ENCODE results near the gene TRPV4. TPM values are rescaled to one million over a fixed set of nuclear protein-coding genes. Genes with fewer than 3 reads are reported as not detected.

Gene TRPV4
- total RNA-seq, 1 donor from 2014 or later, result 5.6 TPM

DNA sequence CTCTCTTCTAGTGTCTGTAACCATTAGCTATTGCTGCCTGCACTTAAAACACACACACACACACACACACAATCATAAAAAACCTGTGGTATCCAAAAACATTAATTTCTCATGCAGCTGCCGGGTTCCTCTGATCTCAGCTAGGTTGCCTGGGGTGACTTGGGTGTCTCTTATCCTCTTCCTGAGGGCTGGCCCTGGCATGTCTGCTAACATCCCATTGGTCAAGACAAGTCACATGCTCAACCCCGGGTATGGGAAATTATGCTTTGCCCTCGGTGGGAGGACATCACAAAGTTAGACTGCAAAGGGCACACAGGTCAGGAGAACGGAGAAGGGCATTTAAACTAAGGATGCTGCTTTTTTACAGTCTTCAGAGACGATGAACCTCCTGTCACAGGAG is 55.7 kb downstream of the TRPV4 start:
- H3K4me3 ChIP-seq, result no peak overlapping the region
- no peak for DNase-seq (ENCODE audit: extremely low spot score in 2 of 2)
- H3K9me3 ChIP-seq, result no peaks in the 10 kb centered on the region
- H3K27me3 ChIP-seq, result no peaks in the 10 kb centered on the region
- TF ChIP-seq POLR2A (IDR thresholded peaks at IDR 0.05) (no peak), POLR2AphosphoS5 (IDR thresholded peaks at IDR 0.05; ENCODE audit: insufficient read depth in 1 of 2, low read depth in 1 of 2) (no peak)
- TF ChIP-seq, protein P1, sequence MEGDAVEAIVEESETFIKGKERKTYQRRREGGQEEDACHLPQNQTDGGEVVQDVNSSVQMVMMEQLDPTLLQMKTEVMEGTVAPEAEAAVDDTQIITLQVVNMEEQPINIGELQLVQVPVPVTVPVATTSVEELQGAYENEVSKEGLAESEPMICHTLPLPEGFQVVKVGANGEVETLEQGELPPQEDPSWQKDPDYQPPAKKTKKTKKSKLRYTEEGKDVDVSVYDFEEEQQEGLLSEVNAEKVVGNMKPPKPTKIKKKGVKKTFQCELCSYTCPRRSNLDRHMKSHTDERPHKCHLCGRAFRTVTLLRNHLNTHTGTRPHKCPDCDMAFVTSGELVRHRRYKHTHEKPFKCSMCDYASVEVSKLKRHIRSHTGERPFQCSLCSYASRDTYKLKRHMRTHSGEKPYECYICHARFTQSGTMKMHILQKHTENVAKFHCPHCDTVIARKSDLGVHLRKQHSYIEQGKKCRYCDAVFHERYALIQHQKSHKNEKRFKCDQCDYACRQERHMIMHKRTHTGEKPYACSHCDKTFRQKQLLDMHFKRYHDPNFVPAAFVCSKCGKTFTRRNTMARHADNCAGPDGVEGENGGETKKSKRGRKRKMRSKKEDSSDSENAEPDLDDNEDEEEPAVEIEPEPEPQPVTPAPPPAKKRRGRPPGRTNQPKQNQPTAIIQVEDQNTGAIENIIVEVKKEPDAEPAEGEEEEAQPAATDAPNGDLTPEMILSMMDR (IDR thresholded peaks at IDR 0.05), result no peak
- intact Hi-C loops (cut with DNase I), result loop anchor here (5.0 to 10.0 kb wide), 2 partner anchors 180 to 253 kb away; no protein-coding TSS in a partner anchor
- no peaks in the 10 kb centered on the region for H3K4me1 ChIP-seq
- H3K27ac ChIP-seq, result no peak overlapping the region
- H3K36me3 ChIP-seq, result no peaks in the 10 kb centered on the region

DNA sequence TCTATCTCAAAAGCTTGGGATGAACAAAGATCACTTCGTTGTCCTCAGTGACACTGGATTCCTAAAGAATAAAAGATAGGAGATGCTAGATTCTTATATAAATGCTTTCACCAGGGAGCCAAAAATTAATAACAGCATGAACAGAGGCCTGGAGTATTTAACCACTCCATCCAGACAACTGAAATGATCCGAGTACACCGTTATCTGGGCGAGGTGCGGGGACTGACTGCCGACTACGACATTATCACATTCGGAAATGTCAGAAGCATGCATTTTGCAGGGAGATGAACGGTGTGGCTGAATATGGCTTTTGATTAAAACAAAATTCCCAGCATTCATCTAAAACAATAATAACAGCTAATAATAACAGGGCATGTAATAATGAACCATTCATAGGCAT is 56.6 kb downstream of the TRPV4 start:
- Histone ChIP-seq H3K27ac (no peak overlapping the region), H3K27me3 (no peaks in the 10 kb centered on the region), H3K4me3 (no peak overlapping the region), H3K9me3 (no peaks in the 10 kb centered on the region), H3K36me3 (no peaks in the 10 kb centered on the region), H3K4me1 (no peaks in the 10 kb centered on the region)
- intact Hi-C loops (cut with DNase I), result loop anchor here (5.0 to 10.0 kb wide), 2 partner anchors 179 to 252 kb away; no protein-coding TSS in a partner anchor
- no peak for DNase-seq (ENCODE audit: extremely low spot score in 2 of 2)
- TF ChIP-seq, protein P1 (IDR thresholded peaks at IDR 0.05), result no peak
- TF ChIP-seq POLR2AphosphoS5 (IDR thresholded peaks at IDR 0.05; ENCODE audit: insufficient read depth in 1 of 2, low read depth in 1 of 2), result no peak
- no peak for TF ChIP-seq POLR2A (IDR thresholded peaks at IDR 0.05)

DNA sequence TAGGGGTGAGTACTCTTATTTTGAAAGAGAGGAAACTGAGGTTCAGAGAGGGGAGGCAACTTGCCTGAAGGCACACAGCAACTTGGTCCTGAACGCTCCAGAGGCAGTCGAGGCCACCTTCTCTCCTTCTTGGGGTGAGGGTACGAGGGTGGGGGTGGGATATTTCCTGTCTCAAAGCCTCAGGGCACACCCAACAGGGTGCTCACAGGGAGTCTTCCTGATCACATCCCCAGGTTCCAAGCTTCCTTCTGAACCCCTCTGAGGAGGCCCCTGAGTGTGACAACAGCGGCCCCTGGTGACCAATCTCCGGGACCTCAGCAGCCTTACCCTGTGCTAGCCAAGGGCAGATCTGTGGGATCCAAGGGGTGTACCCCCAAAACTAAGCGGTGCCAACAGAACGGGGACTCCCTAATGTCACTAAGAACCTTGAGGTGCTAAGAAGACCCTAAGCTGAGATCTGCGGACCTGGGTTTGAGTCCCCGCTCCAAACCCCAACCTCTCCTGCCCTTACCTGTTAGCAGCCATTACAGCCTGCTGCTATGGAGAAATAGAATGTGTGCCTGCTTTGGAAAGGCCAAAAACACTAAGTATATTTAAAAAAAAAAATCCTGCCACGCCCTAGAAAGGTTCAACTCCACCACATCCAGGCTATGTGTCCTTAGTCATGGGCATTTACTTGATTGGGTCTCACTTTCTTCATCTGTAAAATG is 57.9 kb downstream of the TRPV4 start:
- H3K27me3 ChIP-seq, result no peaks in the 10 kb centered on the region
- DNase-seq (ENCODE audit: extremely low spot score in 2 of 2), result no peak

GRCh38 chr12:109773384-109774011 is 59.7 kb downstream of the TRPV4 start:
- H3K9me3 ChIP-seq, result no peaks in the 10 kb centered on the region
- H3K27me3 ChIP-seq, result no peaks in the 10 kb centered on the region
- no peak overlapping the region for H3K27ac ChIP-seq
- H3K4me1 ChIP-seq, result no peaks in the 10 kb centered on the region
- TF ChIP-seq, protein P1 (IDR thresholded peaks at IDR 0.05), result no peak
- TF ChIP-seq POLR2AphosphoS5 (IDR thresholded peaks at IDR 0.05; ENCODE audit: insufficient read depth in 1 of 2, low read depth in 1 of 2) (no peak), POLR2A (IDR thresholded peaks at IDR 0.05) (no peak)
- H3K4me3 ChIP-seq, result no peak overlapping the region
- intact Hi-C loops (cut with DNase I), result loop anchor here (10.0 kb wide), 1 partner anchor 249 kb away; no protein-coding TSS in a partner anchor
- no peaks in the 10 kb centered on the region for H3K36me3 ChIP-seq
- DNase-seq (ENCODE audit: extremely low spot score in 2 of 2), result no peak

More for the DNA sequence above, 57.9 kb downstream of the TRPV4 start:
- Histone ChIP-seq H3K36me3 (no peaks in the 10 kb centered on the region), H3K4me3 (no peak overlapping the region), H3K27ac (no peak overlapping the region), H3K9me3 (no peaks in the 10 kb centered on the region), H3K4me1 (no peaks in the 10 kb centered on the region)
- intact Hi-C loops (cut with DNase I), result loop anchor here (5.0 to 10.0 kb wide), 2 partner anchors 178 to 251 kb away; no protein-coding TSS in a partner anchor
- TF ChIP-seq, protein P1 (IDR thresholded peaks at IDR 0.05), result peak; percentile 52 to 84 (median 75)
- no peak for TF ChIP-seq POLR2AphosphoS5 (IDR thresholded peaks at IDR 0.05; ENCODE audit: insufficient read depth in 1 of 2, low read depth in 1 of 2)

Data from vagina (tissue), 2 donors.